NCI-H2227 treated with DMSO at 0.1 percent for 48 hours (cell line): ENCODE results near the gene PANK4.
A peak's percentile ranks its signal among the peaks of the same experiment; 100 is the strongest.

Source experiments
- DNase-seq: peaks from one replicate; lab custom pipeline; 2025; lab: John Stamatoyannopoulos, UW

The PANK4 gene

GRCh38 chr1:2528966-2529783 lies 2.8 kb upstream of the PANK4 start:
- DNase-seq: no peak

DNA sequence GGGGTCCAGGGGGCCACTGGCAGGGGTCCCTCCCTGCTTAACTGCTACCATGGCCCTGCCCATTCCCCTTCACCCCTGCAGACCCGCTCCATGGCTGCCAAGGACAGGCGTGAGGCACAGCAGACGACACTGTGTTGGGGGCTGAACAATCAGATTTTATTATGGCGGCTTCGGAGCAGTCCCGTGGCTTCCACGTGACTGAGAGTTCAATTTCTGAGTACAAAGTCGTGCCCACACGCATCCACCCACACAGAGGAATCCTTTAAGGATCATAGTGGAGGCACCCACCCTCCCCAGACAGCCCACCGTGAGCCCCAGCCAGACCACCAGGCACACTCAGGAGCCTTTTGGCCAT lies 2.2 kb upstream of the PANK4 start:
- DNase-seq: no peak

DNA sequence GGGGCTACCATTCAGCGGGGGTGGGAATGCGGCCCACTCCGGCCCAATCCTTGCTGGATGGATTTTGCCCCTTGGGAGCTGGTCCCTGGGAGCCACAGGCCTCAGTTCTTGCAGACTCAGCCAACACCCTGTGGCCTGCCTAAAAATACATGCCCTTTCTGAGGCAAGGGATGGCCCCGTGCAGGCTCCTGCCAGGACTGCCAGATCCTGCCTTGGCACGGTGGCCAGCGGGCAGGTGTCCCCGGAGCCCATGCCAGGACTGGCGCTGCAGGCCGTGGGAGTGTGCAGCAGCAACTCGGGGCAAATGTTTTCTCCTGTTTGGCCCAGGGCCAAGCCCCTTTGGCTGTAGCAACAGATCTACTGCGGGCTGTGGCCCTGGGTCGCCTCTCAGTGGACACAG lies 1.6 kb upstream of the PANK4 start:
- DNase-seq: no peak

GRCh38 chr1:2527556-2527860 lies 1.1 kb upstream of the PANK4 start:
- DNase-seq: no peak

GRCh38 chr1:2526824-2527555 lies 594 bp upstream of the PANK4 start:
- peak; percentile 71 for DNase-seq

DNA sequence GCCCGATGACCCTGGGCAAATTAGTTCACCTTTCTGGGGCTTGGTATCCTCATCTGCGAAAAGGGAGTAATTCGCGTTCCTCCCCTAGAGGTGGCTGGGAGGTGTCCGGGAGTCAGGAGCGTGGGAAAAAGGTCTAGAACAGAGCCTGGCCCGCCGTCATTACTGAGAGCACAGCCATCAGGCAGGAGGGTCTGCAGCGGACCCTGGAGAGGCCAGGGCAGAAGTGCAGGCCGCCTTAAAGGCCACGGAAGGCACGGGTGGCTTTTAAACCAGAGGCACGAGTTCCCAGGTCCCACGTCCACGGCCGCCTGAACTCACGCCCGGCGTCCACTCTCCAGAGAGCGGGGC lies 850 bp downstream of the PANK4 start:
- DNase-seq: no peak

GRCh38 chr1:2523891-2524609 lies 2.3 kb downstream of the PANK4 start:
- DNase-seq: no peak

- no peak for DNase-seq
Observed at GRCh38 chr1:2523191-2523890, 3.1 kb downstream of the PANK4 start.

GRCh38 chr1:2522230-2522629 lies 4.2 kb downstream of the PANK4 start:
- DNase-seq: no peak

DNA sequence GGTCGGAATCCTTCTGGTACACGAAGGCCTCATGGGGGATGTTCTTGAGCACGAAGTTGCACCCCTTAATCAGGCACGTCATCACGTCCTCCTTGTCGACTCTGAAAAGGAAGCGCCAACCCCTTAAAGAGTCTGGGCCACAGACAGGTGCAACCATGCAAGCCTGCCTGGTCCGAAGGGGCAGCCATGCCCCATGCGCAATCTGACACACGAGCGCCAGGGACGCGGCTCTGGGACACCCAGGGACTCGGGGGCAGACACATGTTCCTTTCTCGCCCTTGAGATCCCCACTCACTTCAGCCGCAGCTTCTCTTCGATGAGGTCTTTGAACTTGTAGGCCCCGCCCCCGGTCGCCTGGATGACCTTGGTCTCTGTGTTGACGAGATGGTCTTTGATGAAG lies 5.6 kb downstream of the PANK4 start:
- no peak for DNase-seq

DNA sequence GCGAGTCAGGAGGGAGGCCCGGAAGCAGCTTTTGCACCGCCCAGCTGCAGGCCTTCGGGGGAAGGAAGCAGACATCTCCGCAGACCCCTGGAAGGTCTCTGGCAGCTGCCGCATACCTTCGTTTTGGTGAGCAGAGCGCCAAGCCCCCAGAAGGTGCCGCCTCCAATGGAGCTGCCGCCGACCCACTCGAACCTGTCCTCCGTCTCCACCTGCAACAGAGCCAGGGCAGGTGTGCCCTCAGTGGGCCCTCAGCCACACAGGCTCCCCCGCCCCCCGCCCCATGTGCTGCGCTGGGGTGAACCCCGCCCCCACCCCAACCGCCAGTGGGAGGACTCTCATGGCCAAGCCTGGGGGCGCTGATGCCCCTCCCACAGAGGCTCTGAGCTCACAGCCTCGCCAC lies 6.2 kb downstream of the PANK4 start:
- DNase-seq: no peak

GRCh38 chr1:2519729-2520128 lies 6.7 kb downstream of the PANK4 start:
- no peak for DNase-seq

DNA sequence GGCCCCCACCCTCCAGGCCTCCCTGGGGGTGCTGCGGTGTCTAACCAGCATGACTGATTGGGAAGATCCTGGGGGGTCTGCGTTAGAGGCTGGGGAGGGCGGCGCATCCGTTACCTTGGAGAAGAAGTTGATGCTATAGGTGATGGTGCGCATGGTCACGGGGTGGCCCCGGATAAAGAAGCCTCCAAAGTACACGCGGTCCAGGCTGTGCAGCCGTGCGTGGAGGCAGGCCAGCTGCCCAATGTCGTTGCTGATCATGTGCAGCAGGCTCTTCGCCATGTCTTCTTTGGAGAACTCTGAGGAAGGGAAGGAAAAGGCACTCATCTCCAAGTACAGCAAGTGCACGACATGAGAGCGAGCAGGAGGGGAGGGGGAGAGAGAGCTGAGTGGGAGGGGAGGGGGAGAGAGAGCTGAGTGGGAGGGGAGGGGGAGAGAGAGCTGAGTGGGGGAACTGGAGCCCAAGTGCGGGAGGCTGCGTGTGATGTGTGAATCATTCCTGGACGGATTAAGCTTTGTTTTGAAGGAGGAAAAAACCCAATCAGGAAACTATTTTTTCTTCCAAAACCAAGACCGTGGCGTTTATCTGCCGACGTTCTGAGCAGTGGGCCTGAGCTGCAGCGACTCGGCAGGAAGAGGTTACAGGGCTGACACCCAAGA lies 7.2 kb downstream of the PANK4 start:
- DNase-seq: no peak

DNA sequence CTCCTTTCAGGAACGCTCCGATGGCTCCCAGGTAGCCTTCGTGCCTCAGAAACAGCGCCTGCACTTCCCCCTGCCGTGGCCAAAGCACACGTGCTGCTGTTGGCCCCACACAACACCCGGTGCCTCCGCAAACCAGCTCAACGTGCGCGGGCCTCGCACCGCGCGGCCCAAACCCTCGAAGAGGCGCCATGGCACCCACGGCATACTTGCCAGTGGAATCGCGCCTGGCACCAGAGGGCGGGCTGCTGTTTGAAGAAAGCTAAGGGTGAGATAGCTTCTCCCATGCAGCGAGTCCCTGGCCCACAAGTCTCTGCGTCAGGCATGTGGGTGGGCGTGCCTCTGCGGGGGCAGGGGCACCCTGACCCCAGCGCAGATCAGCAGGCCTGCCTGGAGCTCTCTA lies 7.9 kb downstream of the PANK4 start:
- DNase-seq: no peak

- no peak for DNase-seq
Observed at GRCh38 chr1:2517966-2518365, 8.4 kb downstream of the PANK4 start.

DNA sequence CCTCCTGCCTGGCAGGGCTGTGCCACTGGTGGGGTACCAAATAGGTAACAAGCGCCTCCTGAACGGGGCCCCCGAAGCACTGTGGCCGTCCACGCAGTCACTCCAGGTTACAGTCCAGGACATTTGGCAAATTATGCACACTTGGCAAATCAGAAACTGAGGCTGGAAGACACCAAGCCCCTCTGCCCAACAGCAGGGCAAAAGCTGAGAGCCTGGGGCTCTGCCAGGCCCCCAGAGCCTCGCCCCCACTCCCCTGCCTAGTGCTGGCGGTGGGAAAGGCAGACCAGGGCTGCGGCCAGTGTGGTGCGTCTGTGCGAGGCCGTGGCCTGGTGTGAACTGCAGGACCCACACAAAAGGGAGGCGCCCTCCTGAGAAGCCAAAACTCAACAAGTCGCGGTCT lies 9.4 kb downstream of the PANK4 start:
- DNase-seq: no peak

- no peak for DNase-seq
Observed at GRCh38 chr1:2516124-2516523, 10.3 kb downstream of the PANK4 start.

DNA sequence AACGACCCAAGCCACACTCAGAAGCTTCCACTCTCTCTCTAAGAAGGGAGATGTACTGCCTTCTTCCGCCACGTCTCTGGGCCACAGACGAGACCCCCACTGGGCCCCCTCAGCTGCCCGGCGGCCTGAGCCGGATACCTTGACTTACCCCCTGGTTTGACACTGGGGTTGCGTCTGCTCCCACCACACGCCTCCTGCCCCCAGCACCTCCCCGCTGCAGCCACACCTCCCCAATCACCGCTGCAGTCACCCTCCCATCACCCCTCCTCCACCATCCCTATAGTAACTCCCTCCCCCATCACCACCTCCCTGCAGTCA lies 10.7 kb downstream of the PANK4 start:
- no peak for DNase-seq

- DNase-seq: no peak
Observed at GRCh38 chr1:2514863-2515762, 11.3 kb downstream of the PANK4 start.

- no peak for DNase-seq
Observed at GRCh38 chr1:2513939-2514652, 12.3 kb downstream of the PANK4 start.
